ENCODE data around the gene QKI. TPM values are rescaled to one million over a fixed set of nuclear protein-coding genes. Genes with fewer than 3 reads are reported as not detected.
"Not testable (repeated sequence)": the region's sequence is repeated elsewhere in the genome, so short reads cannot be mapped to it uniquely, and the experiment has no call there.

QKI gene
- total RNA-seq, 2 experiments from 2014 or later, result 43.3 to 47.5 TPM

- ChIA-PET POLR2A (no interaction called here), CTCF (no interaction called here)
- peaks cover 2% of the 10 kb centered on the region for H3K27me3 Mint-ChIP-seq
- no peaks in the 10 kb centered on the region for H3K36me3 Mint-ChIP-seq (ENCODE audit: low read depth)
- no peak for DNase-seq
- ATAC-seq, result no peak
- H3K4me3 Mint-ChIP-seq, result no peak overlapping the region
- H3K4me1 Mint-ChIP-seq (ENCODE audit: low read depth), result no peaks in the 10 kb centered on the region
- no peak for TF ChIP-seq CTCF (IDR thresholded peaks at IDR 0.05)
- peaks cover 5% of the 10 kb centered on the region for H3K9me3 Mint-ChIP-seq
- intact Hi-C loops (cut with micrococcal nuclease), result no loop called here
- no peak overlapping the region for H3K27ac Mint-ChIP-seq
These were observed 30.0 kb upstream of the QKI start for GRCh38 chr6:163384510-163384909.

GRCh38 chr6:163385503-163385902 is 29.0 kb upstream of the QKI start:
- H3K27me3 Mint-ChIP-seq, ATAC-seq, POLR2A ChIA-PET: not testable (repeated sequence)

GRCh38 chr6:163386329-163386908 is 28.1 kb upstream of the QKI start:
- peaks cover 5% of the 10 kb centered on the region for H3K9me3 Mint-ChIP-seq
- no peak for TF ChIP-seq CTCF (IDR thresholded peaks at IDR 0.05)
- intact Hi-C loops (cut with micrococcal nuclease), result no loop called here
- no peak overlapping the region for H3K4me3 Mint-ChIP-seq
- no peaks in the 10 kb centered on the region for H3K36me3 Mint-ChIP-seq (ENCODE audit: low read depth)
- no peak overlapping the region for H3K27ac Mint-ChIP-seq
- ChIA-PET POLR2A (no interaction called here), CTCF (no interaction called here)
- peaks cover 6% of the 10 kb centered on the region for H3K27me3 Mint-ChIP-seq
- DNase-seq (no peak), ATAC-seq (no peak)
- H3K4me1 Mint-ChIP-seq (ENCODE audit: low read depth), result no peaks in the 10 kb centered on the region

More at GRCh38 chr6:163385503-163385902, 29.0 kb upstream of the QKI start:
- H3K9me3 Mint-ChIP-seq; CTCF ChIA-PET; H3K36me3 Mint-ChIP-seq (ENCODE audit: low read depth); H3K4me3 Mint-ChIP-seq; H3K4me1 Mint-ChIP-seq (ENCODE audit: low read depth); H3K27ac Mint-ChIP-seq; DNase-seq; intact Hi-C loops (cut with micrococcal nuclease): not testable (repeated sequence)

- Mint-ChIP-seq H3K27me3 (peaks cover 6% of the 10 kb centered on the region), H3K27ac (no peak overlapping the region), H3K36me3 (ENCODE audit: low read depth) (no peaks in the 10 kb centered on the region), H3K4me3 (no peak overlapping the region), H3K9me3 (peaks cover 5% of the 10 kb centered on the region), H3K4me1 (ENCODE audit: low read depth) (no peaks in the 10 kb centered on the region)
- no peak for TF ChIP-seq CTCF (IDR thresholded peaks at IDR 0.05)
- intact Hi-C loops (cut with micrococcal nuclease), result no loop called here
- ATAC-seq (no peak), DNase-seq (no peak)
- ChIA-PET CTCF (no interaction called here), POLR2A (no interaction called here)
These were observed 27.2 kb upstream of the QKI start for GRCh38 chr6:163387317-163387716.

- ChIA-PET POLR2A (no interaction called here), CTCF (no interaction called here)
- no peak for TF ChIP-seq CTCF (IDR thresholded peaks at IDR 0.05)
- intact Hi-C loops (cut with micrococcal nuclease), result no loop called here
- H3K27me3 Mint-ChIP-seq, result peaks cover 4% of the 10 kb centered on the region
- no peak overlapping the region for H3K27ac Mint-ChIP-seq
- no peak for ATAC-seq
- DNase-seq, result no peak
- H3K36me3 Mint-ChIP-seq (ENCODE audit: low read depth), result no peaks in the 10 kb centered on the region
- H3K4me3 Mint-ChIP-seq, result no peak overlapping the region
- H3K4me1 Mint-ChIP-seq (ENCODE audit: low read depth), result no peaks in the 10 kb centered on the region
- no peaks in the 10 kb centered on the region for H3K9me3 Mint-ChIP-seq
These were observed 25.2 kb upstream of the QKI start for GRCh38 chr6:163389354-163389753.

GRCh38 chr6:163390770-163391169 is 23.7 kb upstream of the QKI start:
- Mint-ChIP-seq H3K4me3 (no peak overlapping the region), H3K4me1 (ENCODE audit: low read depth) (no peaks in the 10 kb centered on the region), H3K36me3 (ENCODE audit: low read depth) (no peaks in the 10 kb centered on the region), H3K9me3 (no peaks in the 10 kb centered on the region), H3K27ac (no peak overlapping the region), H3K27me3 (peaks cover 10% of the 10 kb centered on the region)
- ATAC-seq (no peak), DNase-seq (no peak)
- intact Hi-C loops (cut with micrococcal nuclease), result no loop called here
- no peak for TF ChIP-seq CTCF (IDR thresholded peaks at IDR 0.05)
- CTCF ChIA-PET, result interaction anchor here (1.0 kb wide), 1 partner anchor 11 kb away, joined by 3 read pairs; no protein-coding TSS in a partner anchor
- POLR2A ChIA-PET, result no interaction called here

Measured in activated CD8-positive, alpha-beta T cell treated with anti-CD3 and anti-CD28 coated beads for 36 hours (primary cell).